Left renal cortex interstitium (tissue), 4 donors: Measurements from ENCODE around the gene GPR179. TPM values are rescaled to one million over a fixed set of nuclear protein-coding genes. Genes with fewer than 3 reads are reported as not detected.

Experiments
- DNase-seq, 4 donors: peaks; one replicate each; pipeline ENCODE4 v3.0.0-alpha.2; 2013; ENCODE audit warnings: low read depth in 4 of 4, low spot score in 2 of 4, missing footprints in 1 of 4
- polyA plus RNA-seq, 4 donors: library from polyadenylated mRNA; unstranded; fragments of 120-200 nt; gene quantifications; one replicate each; pipeline ENCODE4 v1.2.1, GENCODE V29; 2013; ENCODE audit not compliant: insufficient read length in 4 of 4

The GPR179 gene
- polyA plus RNA-seq, 4 donors = 0.05 to 0.14 (median 0.09) TPM

GRCh38 chr17:38344420-38344745, 627 bp upstream of the GPR179 start:
- no peak for DNase-seq

GRCh38 chr17:38342886-38343607, 709 bp downstream of the GPR179 start:
- no peak for DNase-seq

- no peak for DNase-seq
Measured at GRCh38 chr17:38341035-38341721, 2.6 kb downstream of the GPR179 start.

- DNase-seq = no peak
Measured at GRCh38 chr17:38339891-38340290, 3.9 kb downstream of the GPR179 start.

GRCh38 chr17:38338535-38338934, 5.2 kb downstream of the GPR179 start:
- no peak for DNase-seq

- no peak for DNase-seq
Measured at GRCh38 chr17:38338053-38338452, 5.7 kb downstream of the GPR179 start.

- no peak for DNase-seq
Measured at GRCh38 chr17:38336838-38337237, 6.9 kb downstream of the GPR179 start.

GRCh38 chr17:38334480-38335364, 9.0 kb downstream of the GPR179 start:
- DNase-seq = no peak

- DNase-seq = no peak
Measured at GRCh38 chr17:38333635-38334295, 10.0 kb downstream of the GPR179 start.

GRCh38 chr17:38332735-38333134, 11.0 kb downstream of the GPR179 start:
- DNase-seq = no peak

GRCh38 chr17:38330941-38331411, 12.8 kb downstream of the GPR179 start:
- DNase-seq = no peak

- no peak for DNase-seq
Measured at GRCh38 chr17:38329808-38330730, 13.7 kb downstream of the GPR179 start.

GRCh38 chr17:38329284-38329683, 14.5 kb downstream of the GPR179 start:
- no peak for DNase-seq

- DNase-seq = no peak
Measured at GRCh38 chr17:38328620-38329019, 15.1 kb downstream of the GPR179 start.

GRCh38 chr17:38327936-38328335, 15.8 kb downstream of the GPR179 start:
- DNase-seq = no peak

GRCh38 chr17:38326996-38327792, 16.6 kb downstream of the GPR179 start:
- DNase-seq = no peak

- no peak for DNase-seq
Measured at GRCh38 chr17:38325221-38325851, 18.4 kb downstream of the GPR179 start.

GRCh38 chr17:38324772-38325171, 19.0 kb downstream of the GPR179 start:
- DNase-seq = no peak
